ENCODE results near the gene SOX18. TPM values are rescaled to one million over a fixed set of nuclear protein-coding genes. Genes with fewer than 3 reads are reported as not detected.
A peak's percentile ranks its signal among the peaks of the same experiment; 100 is the strongest.

SOX18 gene
- total and polyA plus RNA-seq, 2 of the 13 experiments (the other 11 are each of a cell fraction or from before 2014, with no cell fraction given): 1.6 to 1.9 TPM

- TF ChIP-seq SRSF9 (IDR thresholded peaks at IDR 0.05; ENCODE audit: borderline replicate concordance, insufficient read depth, low read depth, low read length, poor library complexity, severe bottlenecking) (no peak), ZNF205 (CRISPR knock-in tag; IDR thresholded peaks at IDR 0.05) (0 out of 2 replicates have a peak, but pooled peaks have one; percentile 5), SMAD1 (CRISPR knock-in tag; IDR thresholded peaks at IDR 0.05; ENCODE audit: borderline replicate concordance, low read depth) (0 out of 2 replicates have a peak, but pooled peaks have one; percentile 53), TEF (CRISPR knock-in tag; IDR thresholded peaks at IDR 0.05) (no peak), DZIP1 (CRISPR knock-in tag; IDR thresholded peaks at IDR 0.05) (no peak; the same call in 1 of the 2 replicates), IKZF1 (IDR thresholded peaks at IDR 0.05) (no peak), ZNF564 (CRISPR knock-in tag; IDR thresholded peaks at IDR 0.05) (no peak), ZNF333 (CRISPR knock-in tag; IDR thresholded peaks at IDR 0.05; ENCODE audit: borderline replicate concordance) (no peak), NFIC (IDR thresholded peaks at IDR 0.05; ENCODE audit: low read length) (no peak), AHDC1 (CRISPR knock-in tag; IDR thresholded peaks at IDR 0.05; ENCODE audit: borderline replicate concordance) (no peak), ZKSCAN1 (IDR thresholded peaks at IDR 0.05; ENCODE audit: low read length) (no peak), NCOA1 (CRISPR knock-in tag; IDR thresholded peaks at IDR 0.05) (peak; percentile 95)
- TF ChIP-seq, protein P1, sequence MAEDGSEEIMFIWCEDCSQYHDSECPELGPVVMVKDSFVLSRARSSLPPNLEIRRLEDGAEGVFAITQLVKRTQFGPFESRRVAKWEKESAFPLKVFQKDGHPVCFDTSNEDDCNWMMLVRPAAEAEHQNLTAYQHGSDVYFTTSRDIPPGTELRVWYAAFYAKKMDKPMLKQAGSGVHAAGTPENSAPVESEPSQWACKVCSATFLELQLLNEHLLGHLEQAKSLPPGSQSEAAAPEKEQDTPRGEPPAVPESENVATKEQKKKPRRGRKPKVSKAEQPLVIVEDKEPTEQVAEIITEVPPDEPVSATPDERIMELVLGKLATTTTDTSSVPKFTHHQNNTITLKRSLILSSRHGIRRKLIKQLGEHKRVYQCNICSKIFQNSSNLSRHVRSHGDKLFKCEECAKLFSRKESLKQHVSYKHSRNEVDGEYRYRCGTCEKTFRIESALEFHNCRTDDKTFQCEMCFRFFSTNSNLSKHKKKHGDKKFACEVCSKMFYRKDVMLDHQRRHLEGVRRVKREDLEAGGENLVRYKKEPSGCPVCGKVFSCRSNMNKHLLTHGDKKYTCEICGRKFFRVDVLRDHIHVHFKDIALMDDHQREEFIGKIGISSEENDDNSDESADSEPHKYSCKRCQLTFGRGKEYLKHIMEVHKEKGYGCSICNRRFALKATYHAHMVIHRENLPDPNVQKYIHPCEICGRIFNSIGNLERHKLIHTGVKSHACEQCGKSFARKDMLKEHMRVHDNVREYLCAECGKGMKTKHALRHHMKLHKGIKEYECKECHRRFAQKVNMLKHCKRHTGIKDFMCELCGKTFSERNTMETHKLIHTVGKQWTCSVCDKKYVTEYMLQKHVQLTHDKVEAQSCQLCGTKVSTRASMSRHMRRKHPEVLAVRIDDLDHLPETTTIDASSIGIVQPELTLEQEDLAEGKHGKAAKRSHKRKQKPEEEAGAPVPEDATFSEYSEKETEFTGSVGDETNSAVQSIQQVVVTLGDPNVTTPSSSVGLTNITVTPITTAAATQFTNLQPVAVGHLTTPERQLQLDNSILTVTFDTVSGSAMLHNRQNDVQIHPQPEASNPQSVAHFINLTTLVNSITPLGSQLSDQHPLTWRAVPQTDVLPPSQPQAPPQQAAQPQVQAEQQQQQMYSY (CRISPR knock-in tag; IDR thresholded peaks at IDR 0.05): no peak
- TF ChIP-seq, protein P2, sequence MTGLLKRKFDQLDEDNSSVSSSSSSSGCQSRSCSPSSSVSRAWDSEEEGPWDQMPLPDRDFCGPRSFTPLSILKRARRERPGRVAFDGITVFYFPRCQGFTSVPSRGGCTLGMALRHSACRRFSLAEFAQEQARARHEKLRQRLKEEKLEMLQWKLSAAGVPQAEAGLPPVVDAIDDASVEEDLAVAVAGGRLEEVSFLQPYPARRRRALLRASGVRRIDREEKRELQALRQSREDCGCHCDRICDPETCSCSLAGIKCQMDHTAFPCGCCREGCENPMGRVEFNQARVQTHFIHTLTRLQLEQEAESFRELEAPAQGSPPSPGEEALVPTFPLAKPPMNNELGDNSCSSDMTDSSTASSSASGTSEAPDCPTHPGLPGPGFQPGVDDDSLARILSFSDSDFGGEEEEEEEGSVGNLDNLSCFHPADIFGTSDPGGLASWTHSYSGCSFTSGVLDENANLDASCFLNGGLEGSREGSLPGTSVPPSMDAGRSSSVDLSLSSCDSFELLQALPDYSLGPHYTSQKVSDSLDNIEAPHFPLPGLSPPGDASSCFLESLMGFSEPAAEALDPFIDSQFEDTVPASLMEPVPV (CRISPR knock-in tag; IDR thresholded peaks at IDR 0.05): peak; percentile 44; the same call in 1 of the 2 replicates
Measured at GRCh38 chr20:64035933-64036345, 13.5 kb downstream of the SOX18 start, which contains the start of gene C20orf204 (continued).

All from HepG2 (cell line).